Right renal cortex interstitium (tissue), 3 donors: ENCODE results near the gene ABITRAM. TPM values are rescaled to one million over a fixed set of nuclear protein-coding genes. Genes with fewer than 3 reads are reported as not detected.
A peak's percentile ranks its signal among the peaks of the same experiment; 100 is the strongest.
"Not testable (repeated sequence)": the region's sequence is repeated elsewhere in the genome, so short reads cannot be mapped to it uniquely, and the experiment has no call there.

Source experiments
- DNase-seq, 3 donors: peaks; one replicate each; pipeline ENCODE4 v3.0.0-alpha.2; 2013; ENCODE audit warnings: low read depth in 3 of 3, low spot score in 2 of 3
- polyA plus RNA-seq, 3 donors: library from polyadenylated mRNA; unstranded; fragments of 120-200 nt; gene quantifications; one replicate each; pipeline ENCODE4 v1.2.1, GENCODE V29; 2013; ENCODE audit not compliant: insufficient read length in 3 of 3

Gene ABITRAM, protein sequence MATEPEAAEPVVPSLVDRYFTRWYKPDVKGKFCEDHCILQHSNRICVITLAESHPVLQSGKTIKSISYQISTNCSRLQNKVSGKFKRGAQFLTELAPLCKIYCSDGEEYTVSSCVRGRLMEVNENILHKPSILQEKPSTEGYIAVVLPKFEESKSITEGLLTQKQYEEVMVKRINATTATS
- 10 to 100 TPM; 30.1 to 33.2 (median 31.0) TPM for polyA plus RNA-seq

DNA sequence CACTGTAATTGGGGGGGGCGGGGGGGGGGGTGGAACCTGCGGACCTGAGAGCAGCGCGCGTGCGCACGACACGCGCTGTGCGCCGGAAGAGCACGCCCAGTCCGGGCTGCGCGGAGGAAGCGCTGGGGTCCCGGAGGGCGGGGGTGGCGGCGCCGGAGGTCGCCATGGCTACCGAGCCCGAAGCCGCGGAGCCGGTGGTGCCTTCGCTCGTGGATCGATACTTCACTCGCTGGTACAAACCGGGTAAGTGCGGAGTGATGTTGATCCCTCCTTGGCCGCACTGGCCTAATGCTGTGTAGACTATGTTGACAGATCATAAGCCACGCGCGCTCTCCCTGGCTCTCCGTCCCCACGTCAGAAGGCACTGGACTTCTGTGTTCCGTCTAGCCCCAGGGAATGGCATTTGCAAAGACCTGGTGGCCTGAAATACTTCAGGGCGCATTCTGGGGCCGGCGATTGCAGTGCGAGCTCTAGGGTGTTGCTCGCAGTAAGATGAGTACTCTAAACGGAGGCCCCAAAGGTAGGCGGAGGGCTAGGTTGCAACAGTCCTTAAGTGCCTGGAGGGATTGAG lies at the start of gene ABITRAM:
Gene ABITRAM, plus strand, starts transcription at position 78 of the 571 bp plus-strand sequence. Its CDS starts 87 bp downstream, at position 165.
- DNase-seq, result peak; percentile 58 to 80 (median 80)

DNA sequence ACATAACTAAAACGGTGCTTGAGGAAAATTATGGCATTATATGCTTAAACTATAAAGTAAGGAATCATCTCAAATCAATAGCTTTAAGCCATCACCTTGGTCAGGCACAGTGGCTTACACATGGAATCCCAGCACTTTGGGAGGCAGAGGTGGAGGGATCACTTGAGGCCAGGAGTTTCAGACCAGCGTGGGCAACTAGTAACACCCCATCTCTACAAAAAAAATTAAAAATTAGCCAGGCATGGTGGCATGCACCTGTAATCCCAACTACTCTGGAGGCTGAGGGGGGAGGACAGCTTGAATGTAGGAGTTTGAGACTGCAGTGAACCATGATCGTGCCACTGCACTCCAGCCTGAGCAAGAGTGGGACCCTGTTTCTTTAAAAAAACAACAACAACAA lies 49.5 kb upstream of the ABITRAM start:
- no peak for DNase-seq

DNA sequence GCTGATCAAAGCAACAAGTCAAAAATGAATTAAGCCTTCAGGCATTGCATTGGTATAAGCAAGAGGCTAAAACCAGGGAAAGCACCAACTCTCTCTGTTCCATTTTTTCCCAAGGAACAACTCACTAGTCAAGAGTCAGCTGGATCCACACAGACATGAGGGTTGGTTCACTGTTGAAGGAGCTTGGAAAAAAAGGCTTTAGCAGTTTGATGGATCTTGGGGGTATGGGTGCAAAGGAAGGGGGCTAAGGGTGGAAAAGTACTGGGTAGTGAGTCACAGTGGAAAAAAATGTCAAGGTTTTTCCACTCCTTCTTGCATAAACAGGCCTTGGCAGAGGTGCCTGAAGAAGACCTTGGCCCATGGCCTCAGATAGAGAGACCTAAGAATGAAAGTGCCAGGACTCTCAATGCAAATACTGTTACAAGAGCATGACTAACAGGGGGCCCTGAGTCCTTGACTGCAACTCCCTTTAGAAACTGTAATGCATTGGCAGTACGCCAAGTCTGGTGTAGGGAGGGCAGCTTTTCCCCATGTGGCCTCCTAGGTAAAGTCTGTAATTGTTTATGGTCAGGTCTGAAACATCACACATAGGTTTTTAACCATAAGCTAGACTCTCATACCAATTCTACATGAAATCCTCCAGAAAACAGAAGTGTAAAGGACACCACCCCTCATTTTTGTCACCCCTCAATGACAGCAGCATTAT lies 48.4 kb upstream of the ABITRAM start:
- DNase-seq, result peak; percentile 0 to 2 (median 1)

DNA sequence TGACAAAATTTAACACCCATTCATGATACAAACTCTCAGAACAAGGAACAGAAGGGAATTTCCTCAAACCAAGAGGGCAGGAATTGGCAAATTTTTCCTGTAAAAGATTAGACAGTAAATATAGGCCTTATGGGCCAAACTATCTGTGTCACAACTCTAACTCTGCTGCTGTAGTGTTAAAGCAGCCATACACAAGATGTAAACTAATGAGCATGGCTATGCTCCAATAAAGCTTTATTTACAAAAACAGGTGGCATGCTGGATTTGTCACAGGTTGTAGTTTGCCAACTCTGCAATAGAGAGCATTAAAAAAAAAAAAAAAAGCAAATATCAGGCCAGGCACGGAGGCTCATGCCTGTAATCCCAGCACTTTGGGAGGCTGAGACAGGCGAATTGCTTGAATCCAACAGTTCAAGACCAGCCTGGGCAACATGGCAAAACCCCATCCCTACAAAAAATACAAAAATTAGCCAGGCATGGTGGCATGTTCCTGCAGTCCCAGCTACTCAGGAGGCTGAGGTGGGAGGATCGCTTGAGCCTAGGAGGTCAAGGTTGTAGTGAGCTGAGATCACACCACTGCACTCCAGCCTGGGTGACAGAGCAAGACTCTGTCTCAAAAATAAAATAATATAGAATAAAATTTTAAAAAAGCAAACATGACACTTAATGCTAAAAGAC lies 47.5 kb upstream of the ABITRAM start:
- DNase-seq, result not testable (repeated sequence)

DNA sequence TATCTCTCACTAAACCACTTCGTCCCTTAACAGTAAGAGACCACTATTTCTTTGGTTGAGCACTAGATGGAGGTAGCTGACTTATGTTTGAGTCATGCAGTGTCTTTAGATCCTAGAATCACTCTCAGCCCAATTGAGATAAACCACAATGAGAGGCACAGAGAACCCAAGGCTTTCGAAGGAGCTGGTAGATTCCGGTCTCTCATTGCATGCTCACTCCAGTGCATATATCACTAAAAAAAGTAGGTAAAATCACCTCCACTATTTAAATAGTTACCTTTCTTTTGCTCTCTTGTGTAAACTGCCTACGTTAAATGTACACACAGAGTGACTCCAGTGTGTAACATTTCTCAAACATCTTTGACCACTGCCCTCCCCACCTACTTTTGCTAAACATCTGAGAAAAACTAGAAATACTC lies 44.5 kb upstream of the ABITRAM start:
- no peak for DNase-seq

DNA sequence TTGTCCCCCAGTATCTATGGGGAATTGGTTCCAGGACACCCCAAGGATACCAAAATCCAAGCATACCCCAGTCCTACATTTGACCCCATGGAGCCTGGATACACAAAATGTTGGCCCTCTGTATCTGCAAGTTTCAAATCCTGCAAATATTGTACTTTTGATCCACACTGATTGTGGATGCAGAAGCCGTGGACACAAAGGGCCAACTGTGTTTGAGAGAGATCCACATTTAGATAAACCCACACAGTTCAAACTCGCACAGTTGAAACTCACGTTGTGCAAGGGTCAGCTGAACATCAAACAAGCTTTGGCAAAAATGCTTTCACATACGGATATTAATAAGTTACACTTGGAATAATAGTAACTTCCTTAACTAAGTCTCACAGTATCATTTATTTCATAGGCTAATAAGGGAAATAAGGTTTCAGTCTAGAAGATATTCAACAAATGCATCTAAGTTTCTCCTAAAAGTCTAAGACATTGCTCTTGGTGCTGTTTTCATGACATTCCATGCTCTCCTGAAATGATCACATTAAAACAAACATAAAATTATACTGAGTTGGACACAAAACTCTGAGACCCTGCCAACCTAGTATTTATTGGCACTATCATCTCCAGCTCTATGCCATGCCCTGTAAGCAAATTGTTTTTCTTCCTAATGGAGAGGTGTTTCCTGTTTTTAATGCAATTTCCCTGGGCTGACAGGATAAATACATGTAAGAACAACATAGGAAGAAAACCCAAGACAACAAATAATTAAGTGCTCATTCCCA lies 39.8 kb upstream of the ABITRAM start:
- no peak for DNase-seq

DNA sequence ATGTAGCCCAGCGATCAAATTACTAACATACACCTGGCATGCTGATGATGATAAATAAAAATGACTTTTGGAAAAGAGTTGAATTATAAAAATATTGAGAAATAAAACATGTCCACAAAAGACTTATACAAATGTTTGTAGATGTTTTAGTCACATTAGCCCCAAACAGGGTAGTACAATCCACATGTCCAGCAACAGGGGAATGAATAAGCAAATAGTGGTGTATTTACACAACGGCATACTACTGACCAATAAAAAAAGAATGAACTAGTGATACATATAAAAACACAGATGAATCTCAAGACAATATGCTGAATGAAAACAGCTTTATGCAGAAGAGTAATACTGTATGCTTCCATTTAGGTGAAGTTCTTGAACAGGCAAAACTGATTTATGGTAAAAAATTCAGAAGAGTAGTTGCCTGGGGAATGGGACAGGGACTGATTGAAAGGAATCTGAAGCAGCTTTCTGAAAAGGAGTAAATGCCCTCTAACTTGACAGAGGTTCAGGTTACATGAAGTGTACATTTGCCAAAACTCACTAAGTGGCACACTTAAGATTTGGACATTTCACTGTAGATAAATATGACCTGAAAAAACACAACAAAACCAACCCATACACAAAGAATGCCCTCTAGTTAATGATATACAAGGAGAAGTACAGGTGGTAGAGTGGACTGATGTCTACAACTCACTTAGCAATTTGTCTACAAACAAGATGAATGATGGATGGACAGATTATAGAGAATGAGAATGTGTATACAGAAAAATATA lies 36.7 kb upstream of the ABITRAM start:
- DNase-seq, result no peak

DNA sequence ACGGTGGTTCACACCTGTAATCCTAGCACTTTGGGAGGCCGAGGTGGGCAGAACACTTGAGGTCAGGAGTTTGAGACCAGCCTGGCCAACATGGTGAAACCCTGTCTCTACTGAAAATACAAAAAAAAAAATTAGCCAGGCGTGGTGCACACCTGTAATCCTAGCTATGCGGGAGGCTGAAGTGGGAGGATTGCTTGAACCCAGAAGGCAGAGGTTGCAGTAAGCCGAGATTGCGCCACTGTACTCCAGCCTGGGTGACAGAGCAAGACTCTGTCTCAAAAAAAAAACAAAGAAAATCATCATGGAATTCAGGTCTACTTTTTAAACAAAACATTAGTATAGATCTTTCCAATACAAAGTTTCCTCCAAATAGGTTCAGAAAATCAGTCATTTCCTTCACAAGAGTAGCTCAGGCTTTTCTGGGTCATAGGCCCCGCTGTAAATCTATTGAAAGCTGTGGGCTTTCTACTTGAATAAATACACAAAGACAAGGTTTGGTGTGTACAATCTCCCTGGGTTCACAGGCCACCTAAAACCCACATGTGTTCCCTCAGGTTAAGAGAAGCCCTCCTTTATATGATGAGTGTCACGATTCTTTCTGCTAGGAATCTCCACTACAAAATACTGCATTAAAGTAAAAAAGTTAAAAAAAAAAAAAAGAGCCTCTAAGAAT lies 35.0 kb upstream of the ABITRAM start:
- DNase-seq, result not testable (repeated sequence)

DNA sequence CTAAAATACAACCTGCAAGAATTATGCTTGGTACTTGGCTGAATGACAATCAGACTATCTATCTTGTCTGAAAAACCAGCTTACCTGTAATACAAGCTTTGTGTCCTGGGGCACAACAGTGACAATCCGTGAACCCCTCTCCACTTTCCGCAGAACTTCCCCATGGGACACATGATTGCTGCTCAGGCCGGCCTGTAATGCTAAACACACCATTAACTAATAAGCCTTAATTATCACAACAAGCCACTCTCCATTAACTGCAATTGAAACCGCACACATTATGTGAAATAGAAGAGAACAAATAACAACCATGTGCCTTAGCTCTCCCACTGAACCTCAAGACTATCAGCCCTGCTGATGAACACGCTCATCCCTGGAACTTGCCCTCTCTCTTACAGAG lies 34.0 kb upstream of the ABITRAM start:
- no peak for DNase-seq

DNA sequence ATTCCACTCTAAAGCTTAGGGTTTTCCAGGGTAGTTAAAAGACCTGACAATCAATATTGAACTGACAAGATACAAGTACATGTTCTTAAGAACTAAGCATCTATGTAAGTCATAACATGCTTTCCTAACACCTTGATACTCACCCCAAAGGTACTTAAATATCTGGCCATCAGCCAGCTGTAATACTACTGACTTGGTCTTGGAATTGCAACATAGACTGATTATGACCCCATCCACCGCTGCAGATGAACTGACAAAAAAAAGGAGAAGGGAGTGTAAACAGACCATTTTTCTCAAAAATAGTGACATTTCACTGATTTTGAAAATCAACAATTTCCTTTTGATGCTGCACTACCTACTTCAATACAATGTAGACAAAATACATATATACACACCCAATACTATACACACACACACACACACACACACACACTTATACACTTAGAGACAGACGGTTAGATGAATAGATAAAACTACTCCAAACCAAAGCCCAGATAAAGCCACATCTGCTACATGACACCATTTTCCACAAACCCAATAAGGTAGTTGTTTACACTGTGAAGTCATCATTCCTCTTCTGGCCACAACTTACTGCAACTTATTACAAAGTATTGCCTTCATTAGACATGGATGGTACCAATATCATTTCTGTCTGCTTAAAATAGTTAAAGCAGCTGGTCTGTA lies 30.6 kb upstream of the ABITRAM start:
- no peak for DNase-seq

DNA sequence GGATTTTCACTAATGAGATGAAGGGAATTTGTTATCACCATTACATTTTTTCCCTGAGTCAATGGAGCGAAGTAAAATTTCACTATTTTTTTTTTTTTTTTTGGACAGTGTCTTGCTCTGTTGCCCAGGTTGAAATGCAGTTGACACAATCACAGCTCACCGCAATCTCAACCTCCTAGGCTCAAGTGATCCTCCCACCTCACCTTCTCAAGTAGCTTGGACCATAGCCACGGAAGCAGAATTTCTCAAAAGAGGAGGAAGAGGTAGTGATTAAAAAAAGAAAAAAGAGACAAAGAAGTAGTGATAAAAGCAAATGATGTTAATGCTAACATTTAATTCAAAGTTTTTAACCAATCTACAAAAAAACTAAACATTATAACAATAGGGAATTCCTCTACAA lies 30.0 kb upstream of the ABITRAM start:
- DNase-seq, result no peak

DNA sequence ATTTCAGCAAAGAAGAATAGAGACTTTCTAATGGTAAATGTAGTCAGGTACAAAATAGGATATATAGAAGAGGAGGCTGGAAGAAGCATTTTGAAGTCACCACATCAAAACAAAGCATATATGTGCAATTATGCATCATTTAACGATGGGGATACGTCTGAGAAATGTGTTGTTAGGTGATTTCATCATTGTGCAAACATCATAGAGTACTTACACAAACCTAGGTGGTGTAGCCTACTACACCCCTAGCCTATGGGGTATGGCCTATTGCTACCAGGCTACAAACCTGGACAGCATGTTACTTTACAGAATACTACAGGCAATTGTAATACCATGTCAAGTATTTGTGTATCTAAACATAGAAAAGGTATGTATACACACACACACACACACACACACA lies 28.7 kb upstream of the ABITRAM start:
- DNase-seq, result no peak

DNA sequence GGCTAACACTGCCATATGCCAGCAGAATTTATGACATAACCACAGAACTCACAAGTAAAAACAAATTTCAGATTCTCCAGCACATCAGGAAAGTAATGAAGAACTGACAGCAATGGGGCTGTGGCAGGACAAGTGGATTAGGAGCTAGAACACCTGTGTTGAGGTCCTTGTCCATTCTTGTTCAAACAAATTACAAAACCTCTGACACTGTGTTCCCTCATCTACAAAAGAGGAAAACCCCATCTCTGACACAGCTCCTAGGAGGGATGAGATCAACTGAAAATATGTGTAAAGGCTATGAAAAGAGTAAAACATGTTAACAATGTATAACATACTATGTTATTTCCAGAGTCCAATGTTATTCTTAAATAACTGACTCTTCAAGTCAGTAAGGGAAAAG lies 23.8 kb upstream of the ABITRAM start:
- no peak for DNase-seq

DNA sequence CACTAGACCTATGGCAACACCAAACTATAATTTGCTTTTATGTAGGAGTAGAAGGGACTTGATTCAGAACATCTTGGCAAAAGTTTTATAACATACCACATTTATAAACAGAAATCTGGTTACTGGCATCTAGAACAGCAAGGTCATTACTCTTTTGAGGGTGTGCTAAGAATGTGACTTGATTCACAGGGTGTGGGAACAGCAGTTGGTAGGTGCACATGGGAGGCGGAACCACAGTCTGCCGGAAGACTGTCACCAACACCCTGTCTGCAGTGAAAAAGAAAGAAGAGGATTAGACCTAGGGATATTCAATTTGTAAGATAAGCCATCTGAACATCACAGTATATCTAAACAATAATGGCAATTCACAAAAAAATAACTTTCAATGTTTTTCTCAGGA lies 23.3 kb upstream of the ABITRAM start:
- DNase-seq, result no peak

DNA sequence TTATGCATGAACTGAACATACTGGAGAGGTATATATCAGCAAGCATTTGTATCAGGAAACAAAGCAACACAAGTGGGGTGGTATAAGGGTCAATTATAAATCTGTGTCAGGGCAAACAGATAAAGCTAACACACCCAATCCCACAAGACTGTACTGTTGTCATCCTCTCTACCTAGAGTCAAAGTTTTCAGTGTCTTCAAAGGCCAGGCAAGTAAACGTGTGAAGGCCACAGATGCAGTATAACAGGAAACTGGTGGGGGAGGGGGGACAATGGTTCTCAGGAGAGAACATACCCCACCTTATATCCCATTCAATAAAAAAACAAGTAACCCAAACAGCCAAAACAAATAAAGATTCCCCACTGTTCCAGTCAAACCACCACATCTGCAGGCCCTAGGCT lies 22.4 kb upstream of the ABITRAM start:
- no peak for DNase-seq

DNA sequence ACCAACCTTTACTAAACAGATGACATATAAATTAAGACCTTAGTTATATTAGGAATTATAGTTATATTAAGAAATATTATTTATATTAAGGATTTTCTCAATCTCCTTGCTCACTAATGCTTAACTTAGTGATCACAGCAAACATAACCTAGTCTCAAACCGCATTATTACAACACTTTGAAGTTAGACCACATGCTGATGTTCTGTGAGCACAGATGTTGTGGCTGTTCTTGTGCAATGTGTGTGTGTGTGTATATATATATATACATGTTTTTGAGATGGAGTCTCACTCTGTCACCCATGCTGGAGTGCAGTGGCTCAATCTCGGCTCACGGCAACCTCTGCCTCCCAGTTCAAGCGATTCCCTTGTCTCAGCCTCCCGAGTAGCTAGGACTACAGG lies 20.8 kb upstream of the ABITRAM start:
- DNase-seq, result no peak

DNA sequence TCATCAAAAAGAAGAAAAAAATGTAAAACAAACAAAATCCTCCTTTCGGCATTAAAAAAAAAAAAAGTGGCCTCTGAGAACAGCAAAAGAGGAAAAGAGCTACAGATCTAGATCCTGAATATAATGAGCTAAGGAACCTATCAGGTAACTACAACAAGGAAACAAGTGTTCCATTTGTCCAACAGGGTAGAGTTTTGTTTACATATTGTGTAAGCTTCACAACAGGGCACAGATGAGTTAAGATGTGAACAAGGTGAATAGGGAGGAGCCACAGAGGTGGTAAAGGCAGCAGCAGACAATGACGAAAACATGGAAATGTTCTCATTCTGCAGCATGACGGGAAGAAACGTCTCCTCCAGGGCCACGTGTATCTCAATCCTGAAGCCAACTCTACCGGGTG lies 14.7 kb upstream of the ABITRAM start:
- no peak for DNase-seq

DNA sequence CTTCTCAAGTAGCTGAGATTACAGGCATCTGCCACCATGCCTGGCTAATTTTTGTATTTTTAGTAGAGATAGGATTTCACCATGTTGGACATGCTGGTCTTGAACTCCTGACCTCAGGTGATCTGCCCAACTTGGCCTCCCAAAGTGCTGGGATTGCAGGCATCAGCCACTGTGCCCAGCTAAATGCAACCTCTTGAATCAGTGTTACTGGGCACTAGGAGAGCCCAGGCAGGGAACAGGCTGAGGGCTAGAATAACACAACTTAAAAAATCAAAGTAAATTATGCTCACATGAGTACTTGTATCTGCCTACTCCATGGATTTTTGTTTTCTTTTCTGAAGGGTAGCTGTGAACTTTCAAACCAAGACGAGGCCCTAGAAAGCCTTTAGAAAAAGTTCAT lies 13.8 kb upstream of the ABITRAM start:
- DNase-seq, result not testable (repeated sequence)

DNA sequence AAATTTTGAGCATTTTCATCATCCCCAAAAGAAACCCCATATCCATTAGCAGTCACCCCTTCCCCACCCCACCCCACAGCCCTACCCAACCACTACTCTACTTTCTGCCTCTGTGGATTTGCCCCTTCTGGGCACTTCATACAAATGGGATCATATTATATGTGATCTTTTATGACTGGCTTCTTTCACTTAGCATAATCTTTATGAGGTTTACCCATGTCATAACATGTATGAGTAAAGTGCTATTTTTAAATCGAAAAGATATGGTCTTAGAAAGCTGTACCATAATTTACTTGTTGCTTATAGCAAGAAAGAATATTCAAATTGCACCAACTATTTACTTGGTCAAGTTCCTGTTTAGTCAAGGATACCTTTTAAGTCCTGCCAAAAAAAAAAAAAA lies 13.0 kb upstream of the ABITRAM start:
- DNase-seq, result no peak
